ENCODE results near the gene NR1H4. TPM values are rescaled to one million over a fixed set of nuclear protein-coding genes. Genes with fewer than 3 reads are reported as not detected.

The NR1H4 gene
- total and polyA plus RNA-seq, 2 of the 13 experiments (the other 11 are each of a cell fraction or from before 2014, with no cell fraction given), result 27.3 to 114 TPM

- no TSS peak for BruUV-seq (replicated peaks)
- no peak overlapping the region for H3K27ac ChIP-seq (ENCODE audit: extremely low read length, insufficient read depth, low read length)
- ATAC-seq (no peak), FAIRE-seq (no peak), DNase-seq (ENCODE audit: low spot score) (no peak)
- H3K9me3 ChIP-seq (ENCODE audit: low read length), result no peaks in the 10 kb centered on the region
- H3K9ac ChIP-seq (ENCODE audit: insufficient read depth, low read depth, low read length), result no peak overlapping the region
- peaks cover 29% of the 10 kb centered on the region for H3K4me1 ChIP-seq (ENCODE audit: insufficient read depth, low read length)
- H2AFZ ChIP-seq (ENCODE audit: low read length), result no peak overlapping the region
- no peak overlapping the region for H3K4me3 ChIP-seq (replicated peaks in 1 of 3; ENCODE audit: insufficient read depth in 1 of 3, low read depth in 2 of 3, low read length in 3 of 3)
- H3K36me3 ChIP-seq (replicated peaks in 1 of 2; ENCODE audit: control insufficient read depth in 1 of 2, insufficient read depth in 2 of 2, low read length in 2 of 2), result peaks cover 6 to 66% of the 10 kb centered on the region in 2 experiments
- 92% methylated on average over 1 of the region's 1 CpG for WGBS (ENCODE audit: low lambda C conversion rate)
- peaks cover 2% of the 10 kb centered on the region for H3K79me2 ChIP-seq (ENCODE audit: insufficient read depth, low read length)
- no peaks in the 10 kb centered on the region for H3K27me3 ChIP-seq (ENCODE audit: control insufficient read depth in 1 of 2, insufficient read depth in 2 of 2, low read length in 2 of 2)
- POLR2A ChIA-PET, result no interaction called here
- no peaks in the 10 kb centered on the region for H4K20me1 ChIP-seq (ENCODE audit: insufficient read depth, low read length)
- H3K4me2 ChIP-seq (ENCODE audit: low read depth, low read length), result no peak overlapping the region
- in situ Hi-C loops (cut with HindIII; ENCODE audit: extremely low pct_ligation_motif_present, low pct_unique_long_range_greater_than_20kb) (no loop called here), intact Hi-C loops (cut with micrococcal nuclease; ENCODE audit: unreplicated experiment) (no loop called here)
- CTCF ChIA-PET (ENCODE audit: low intra/inter-chr PET ratio, low total read pairs), result no interaction called here
- TF ChIP-seq ZNF124 (CRISPR knock-in tag; IDR thresholded peaks at IDR 0.05) (no peak), ZNF430 (CRISPR knock-in tag; IDR thresholded peaks at IDR 0.05) (no peak), ATF3 (CRISPR knock-in tag; IDR thresholded peaks at IDR 0.05) (no peak), NCOR1 (IDR thresholded peaks at IDR 0.05; ENCODE audit: borderline replicate concordance, low read length) (no peak), GFI1 (CRISPR knock-in tag; IDR thresholded peaks at IDR 0.05; ENCODE audit: borderline replicate concordance) (no peak), U2AF1 (optimal IDR thresholded peaks at IDR 0.05; ENCODE audit: low read depth, low read length) (no peak), ZNF883 (CRISPR knock-in tag; IDR thresholded peaks at IDR 0.05; ENCODE audit: not compliant biosample characterization) (no peak), CEBPB (IDR thresholded peaks at IDR 0.05; ENCODE audit: borderline replicate concordance, low read depth, low read length) (no peak), MATR3 (CRISPR knock-in tag; IDR thresholded peaks at IDR 0.05) (no peak), ATF1 (CRISPR knock-in tag; IDR thresholded peaks at IDR 0.05) (no peak), MTF1 (CRISPR knock-in tag; IDR thresholded peaks at IDR 0.05) (no peak), HES4 (CRISPR knock-in tag; IDR thresholded peaks at IDR 0.05; ENCODE audit: borderline replicate concordance) (no peak), ZNF547 (CRISPR knock-in tag; IDR thresholded peaks at IDR 0.05) (no peak), ZNF274 (CRISPR knock-in tag; IDR thresholded peaks at IDR 0.05) (no peak), ZNF660 (CRISPR knock-in tag; IDR thresholded peaks at IDR 0.05; ENCODE audit: borderline replicate concordance, low read depth) (no peak), KIAA2018 (CRISPR knock-in tag; IDR thresholded peaks at IDR 0.05; ENCODE audit: borderline replicate concordance) (no peak)
Measured at GRCh38 chr12:100499416-100499815, 25.8 kb downstream of the NR1H4 start.
